SU-DHL-6 (cell line): ENCODE results near the gene FAU.

Source experiments
- EZH2phosphoT487 ChIP-seq: fragments of 200-600 bp; sonication (generic), shearing (Covaris generic); conservative IDR thresholded peaks from 2 replicates; pipeline ENCODE4 v1.6.1; 2018; ENCODE audit warnings: mild to moderate bottlenecking, antibody characterized with exemption, low read length, moderate library complexity, mixed read lengths
- TF ChIP-seq, protein P1 (sequence below): fragments of 200-600 bp; sonication (generic); IDR thresholded peaks from one replicate; pipeline ENCODE4 v1.5.1; 2017; ENCODE audit warnings: antibody characterized with exemption, mild to moderate bottlenecking, low read length, moderate library complexity; ENCODE audit not compliant: insufficient read depth, poor library complexity, severe bottlenecking

DNA sequence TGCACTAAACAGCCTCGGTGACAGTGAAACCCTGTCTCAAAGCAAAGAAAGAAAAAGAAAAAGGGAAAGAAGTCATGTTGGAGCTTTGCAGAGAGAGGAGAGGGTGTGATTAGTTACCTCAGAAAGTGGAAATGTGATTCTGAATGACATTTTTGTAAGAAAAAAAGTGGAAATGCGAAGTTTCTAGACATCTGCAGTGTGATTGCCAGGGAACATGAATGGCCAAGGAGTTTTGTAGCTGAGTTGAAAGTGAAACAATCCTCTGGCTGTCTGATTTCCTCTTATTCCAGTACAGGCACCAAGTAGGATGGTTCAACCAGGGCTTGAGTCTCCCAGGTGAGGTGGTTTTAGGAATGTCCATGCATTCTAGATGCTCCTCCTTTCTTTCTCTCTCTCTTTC is 30.2 kb upstream of the FAU start:
- TF ChIP-seq, protein P1, sequence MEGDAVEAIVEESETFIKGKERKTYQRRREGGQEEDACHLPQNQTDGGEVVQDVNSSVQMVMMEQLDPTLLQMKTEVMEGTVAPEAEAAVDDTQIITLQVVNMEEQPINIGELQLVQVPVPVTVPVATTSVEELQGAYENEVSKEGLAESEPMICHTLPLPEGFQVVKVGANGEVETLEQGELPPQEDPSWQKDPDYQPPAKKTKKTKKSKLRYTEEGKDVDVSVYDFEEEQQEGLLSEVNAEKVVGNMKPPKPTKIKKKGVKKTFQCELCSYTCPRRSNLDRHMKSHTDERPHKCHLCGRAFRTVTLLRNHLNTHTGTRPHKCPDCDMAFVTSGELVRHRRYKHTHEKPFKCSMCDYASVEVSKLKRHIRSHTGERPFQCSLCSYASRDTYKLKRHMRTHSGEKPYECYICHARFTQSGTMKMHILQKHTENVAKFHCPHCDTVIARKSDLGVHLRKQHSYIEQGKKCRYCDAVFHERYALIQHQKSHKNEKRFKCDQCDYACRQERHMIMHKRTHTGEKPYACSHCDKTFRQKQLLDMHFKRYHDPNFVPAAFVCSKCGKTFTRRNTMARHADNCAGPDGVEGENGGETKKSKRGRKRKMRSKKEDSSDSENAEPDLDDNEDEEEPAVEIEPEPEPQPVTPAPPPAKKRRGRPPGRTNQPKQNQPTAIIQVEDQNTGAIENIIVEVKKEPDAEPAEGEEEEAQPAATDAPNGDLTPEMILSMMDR = no peak
- no peak for TF ChIP-seq EZH2phosphoT487
